GM19193 (cell line): Measurements from ENCODE around the gene GRXCR1.

ENCODE experiments used
- POLR2A ChIP-seq: IDR thresholded peaks from 4 replicates; pipeline ENCODE4 v1.6.1; 2011; ENCODE audit not compliant: insufficient read depth, insufficient read length; ENCODE audit errors: extremely low read depth

The GRXCR1 gene

DNA sequence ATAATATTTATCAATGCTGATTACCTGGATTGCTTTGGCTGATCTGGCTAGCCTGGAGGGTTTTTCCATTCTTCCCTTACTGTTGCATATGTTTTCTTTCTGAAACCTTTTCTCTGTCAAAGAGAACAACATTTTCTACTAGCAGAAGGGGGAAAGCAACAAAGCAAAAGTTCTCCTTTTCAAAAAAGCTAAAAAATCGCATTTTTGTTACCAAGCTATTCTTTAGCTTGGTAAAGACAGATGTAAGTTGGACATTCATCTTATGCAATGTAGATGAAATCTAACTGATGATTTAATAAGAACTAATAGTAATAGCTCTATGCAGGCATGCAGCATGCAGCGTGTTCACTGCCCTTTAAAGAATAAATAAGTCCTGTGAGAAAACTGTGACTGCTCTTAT lies at the start of gene GRXCR1:
GRXCR1 (plus strand) TSS at position 301 of the 400 bp plus-strand sequence. CDS start 554 bp downstream, outside the sequence.
- TF ChIP-seq POLR2A, result no peak

GRCh38 chr4:42843694-42844093 lies 48.8 kb upstream of the GRXCR1 start:
- no peak for TF ChIP-seq POLR2A

DNA sequence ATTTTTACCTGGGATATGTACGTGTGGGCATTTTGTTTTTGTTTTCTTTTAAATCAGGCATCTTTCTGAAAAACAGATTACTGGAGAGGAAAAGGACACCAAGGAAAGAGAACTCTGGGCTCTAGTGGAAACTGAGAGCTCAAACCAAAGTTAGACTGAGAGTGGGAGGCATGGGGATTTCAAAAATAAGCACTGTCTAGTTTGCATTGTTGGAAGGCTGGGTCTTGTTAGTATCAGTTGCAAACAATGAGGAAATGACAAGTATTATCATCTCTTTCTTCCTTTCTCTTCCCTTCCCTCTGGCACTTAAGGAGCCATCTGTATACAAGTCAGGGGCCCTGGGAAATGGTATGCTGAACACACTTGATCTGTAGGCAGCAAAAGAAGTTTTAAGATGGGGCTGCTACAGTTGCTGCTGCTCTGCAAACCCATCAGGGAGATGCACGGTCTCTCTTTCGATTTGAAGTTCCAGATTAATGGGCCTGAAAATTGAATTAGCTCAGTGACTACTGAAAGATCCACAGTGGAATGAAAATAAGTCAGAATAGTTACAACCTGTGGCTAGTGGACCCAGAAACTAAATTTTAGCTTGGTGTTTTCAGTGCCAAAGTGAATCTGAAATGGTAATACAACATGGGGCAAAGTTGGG lies 48.0 kb upstream of the GRXCR1 start:
- TF ChIP-seq POLR2A, result no peak

DNA sequence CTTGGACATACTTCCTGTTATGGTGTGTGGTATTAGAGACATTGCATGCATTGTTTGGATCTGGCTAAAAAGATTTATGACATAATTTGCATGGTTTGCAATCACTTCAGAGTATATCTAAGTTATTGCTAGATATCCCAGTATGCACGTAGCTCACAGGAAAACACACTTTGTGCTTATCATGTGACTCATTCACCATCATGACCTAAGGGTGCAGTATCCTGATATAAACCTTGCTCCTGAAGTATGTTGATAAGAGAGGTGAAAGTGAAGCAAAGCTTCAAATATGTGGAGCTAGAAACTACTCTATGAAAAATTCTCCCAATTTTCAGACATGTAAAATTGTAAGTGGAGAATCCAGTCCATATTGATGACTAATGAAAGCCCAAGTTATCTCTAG lies 46.9 kb upstream of the GRXCR1 start:
- TF ChIP-seq POLR2A, result no peak

GRCh38 chr4:42855779-42856178 lies 36.7 kb upstream of the GRXCR1 start:
- TF ChIP-seq POLR2A, result no peak

GRCh38 chr4:42865572-42866189 lies 26.8 kb upstream of the GRXCR1 start:
- TF ChIP-seq POLR2A, result no peak

DNA sequence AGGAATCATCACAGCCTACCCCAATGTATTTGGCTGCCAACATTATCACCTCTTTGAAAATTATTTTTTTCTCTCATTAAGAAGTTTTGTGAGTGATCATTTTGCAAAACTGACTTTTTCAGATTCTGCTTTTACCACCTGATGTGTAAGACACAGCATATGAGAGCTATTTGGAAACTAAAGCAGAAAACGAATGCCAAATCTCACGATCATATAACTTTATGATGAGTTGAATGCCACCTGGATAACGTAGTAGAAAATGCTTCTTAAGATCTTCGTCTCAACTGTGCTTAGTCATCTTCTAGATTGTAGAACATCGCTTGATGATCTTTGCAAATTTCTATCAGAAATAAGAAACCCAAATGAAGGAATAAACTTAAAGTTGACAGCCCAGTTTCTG lies 21.3 kb upstream of the GRXCR1 start:
- no peak for TF ChIP-seq POLR2A

DNA sequence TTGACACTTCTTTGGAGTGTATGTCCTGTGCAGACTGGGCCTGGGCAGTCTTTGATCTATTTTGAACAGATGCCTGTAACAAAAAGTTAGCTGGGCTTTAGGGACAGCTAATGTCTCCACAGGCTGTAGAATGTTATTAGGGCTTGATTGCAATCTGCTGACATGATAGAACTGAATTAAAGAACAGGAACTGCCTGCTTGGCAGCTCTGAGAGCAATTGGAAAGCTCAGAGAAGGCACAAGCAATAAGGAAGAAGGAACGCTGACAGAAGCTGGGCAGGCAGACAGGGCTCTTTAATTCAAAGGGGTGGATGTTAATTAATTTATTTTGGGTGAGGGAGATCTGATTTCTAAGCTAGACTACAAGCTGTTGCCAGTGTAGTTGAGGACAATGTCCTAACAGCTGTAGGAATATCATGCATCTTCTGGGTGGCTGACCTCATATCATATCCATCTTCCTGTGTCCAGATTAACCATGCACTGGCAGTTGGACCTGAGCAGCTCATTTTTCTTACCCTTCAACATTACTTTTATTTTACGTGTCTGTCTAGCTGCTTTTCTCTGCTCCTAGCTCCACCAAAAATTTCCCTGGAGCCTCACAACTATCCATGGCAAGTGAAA lies 20.7 kb upstream of the GRXCR1 start:
- no peak for TF ChIP-seq POLR2A

- no peak for TF ChIP-seq POLR2A
Observed at GRCh38 chr4:42878863-42879262, 13.7 kb upstream of the GRXCR1 start.

DNA sequence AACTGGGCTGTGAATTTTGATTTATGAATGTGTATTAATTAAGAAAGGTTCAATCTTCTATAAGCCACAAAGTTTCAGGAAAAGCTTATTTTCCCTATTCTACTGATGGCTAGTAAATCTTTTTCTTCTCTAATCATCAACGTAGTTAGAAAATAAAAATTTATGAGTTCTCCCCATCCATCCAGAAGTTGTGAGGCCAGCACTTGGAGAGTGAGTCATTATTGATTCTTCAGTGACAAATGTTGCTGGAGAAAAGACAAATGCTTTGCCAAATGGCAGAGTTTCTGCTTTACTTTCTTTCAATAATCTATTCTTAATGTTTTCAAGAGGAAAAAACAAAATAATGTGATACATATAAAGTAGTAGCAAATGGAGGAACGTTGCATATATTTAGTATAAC lies 11.3 kb upstream of the GRXCR1 start:
- no peak for TF ChIP-seq POLR2A

- TF ChIP-seq POLR2A, result no peak
Observed at GRCh38 chr4:42891644-42892043, 869 bp upstream of the GRXCR1 start.

DNA sequence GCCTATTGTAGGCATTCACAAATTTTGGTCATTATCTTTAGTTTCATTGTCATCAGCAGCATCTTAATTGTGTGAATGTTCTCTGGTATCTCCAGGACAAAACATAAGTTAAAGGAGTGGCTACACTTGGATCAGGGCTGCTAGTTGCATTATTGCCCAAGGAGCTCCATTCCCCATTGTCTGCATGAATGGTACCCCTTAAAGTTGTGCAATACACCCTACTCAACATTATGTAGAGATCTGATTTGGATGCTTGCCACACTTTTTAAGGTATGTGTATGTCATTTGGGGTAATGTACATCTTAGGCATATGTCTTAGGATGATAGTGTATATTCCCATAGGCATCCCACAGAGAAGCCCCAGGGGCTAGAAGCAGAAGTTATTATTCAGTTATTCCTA lies 2.9 kb downstream of the GRXCR1 start:
- TF ChIP-seq POLR2A, result no peak

DNA sequence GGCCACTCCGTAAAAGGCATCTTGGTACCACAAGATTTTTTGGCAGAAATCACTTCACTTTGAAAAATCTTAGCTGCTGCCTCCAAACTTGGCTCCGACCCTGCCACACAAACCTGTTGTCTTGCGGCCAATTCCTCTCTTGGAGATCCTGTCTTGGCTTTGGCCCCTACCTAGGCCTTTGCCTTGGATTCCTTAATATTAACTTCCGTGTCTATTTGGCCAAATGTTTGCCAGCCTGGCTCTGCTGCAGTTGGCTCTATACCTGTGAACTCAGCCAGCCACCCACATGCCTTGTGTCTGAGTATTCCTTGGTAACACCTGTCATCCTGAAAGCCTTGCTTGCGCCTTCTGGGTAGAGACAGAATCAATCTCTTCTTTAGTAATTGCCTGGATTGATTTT lies 12.5 kb downstream of the GRXCR1 start:
- TF ChIP-seq POLR2A, result no peak

DNA sequence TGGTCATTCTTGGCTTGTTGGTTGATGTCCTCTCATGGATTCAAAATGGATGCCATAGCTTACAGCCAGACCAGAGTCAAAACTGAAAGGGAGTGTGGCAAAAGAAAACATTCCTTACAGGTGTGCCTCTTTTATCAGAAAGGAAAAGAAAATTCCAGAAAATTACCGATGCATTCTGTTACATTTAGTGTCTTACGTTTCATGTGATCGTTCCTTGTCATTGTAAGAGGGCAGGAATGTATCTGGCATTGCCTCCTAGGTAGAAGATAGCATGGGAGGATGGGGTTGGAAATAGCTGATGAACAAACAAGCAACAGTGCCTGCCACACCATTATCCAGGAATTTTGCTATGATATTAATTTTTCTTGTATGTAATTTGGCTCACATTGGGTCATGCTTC lies 13.1 kb downstream of the GRXCR1 start:
- no peak for TF ChIP-seq POLR2A

DNA sequence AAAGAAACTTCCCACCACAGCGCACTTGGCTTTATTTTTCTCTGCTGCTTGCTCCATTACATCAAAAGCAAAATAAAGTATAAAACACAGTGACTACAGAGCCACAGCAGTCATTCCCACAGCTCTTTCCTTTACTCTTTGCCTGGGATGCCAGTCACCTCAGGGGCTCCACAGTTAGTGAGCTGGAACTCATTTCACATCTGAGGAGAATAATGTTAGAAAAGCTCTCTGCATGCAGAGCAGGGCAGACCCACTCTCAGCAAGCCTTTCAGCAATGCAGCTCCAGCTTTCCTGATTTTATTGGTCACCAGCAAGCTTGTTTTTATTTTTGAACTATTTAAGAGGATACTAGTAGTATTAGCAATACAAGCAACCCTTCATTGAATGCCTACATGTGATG lies 13.8 kb downstream of the GRXCR1 start:
- TF ChIP-seq POLR2A, result no peak
